ENCODE data around the gene EHF. TPM values are rescaled to one million over a fixed set of nuclear protein-coding genes. Genes with fewer than 3 reads are reported as not detected.

The EHF gene
- total and polyA plus RNA-seq, 9 donors, result 0.06 to 102 (median 5.9) TPM; not detected in 1

GRCh38 chr11:34613015-34613414, 7.9 kb upstream of the EHF start:
- no peak for DNase-seq
- Histone ChIP-seq H3K27ac (no peak overlapping the region), H3K4me1 (ENCODE audit: insufficient read depth) (no peaks in the 10 kb centered on the region), H3K36me3 (no peaks in the 10 kb centered on the region), H3K4me3 (no peak overlapping the region), H3K9me3 (no peaks in the 10 kb centered on the region), H3K27me3 (no peaks in the 10 kb centered on the region)
- intact Hi-C loops (cut with DNase I), result no loop called here
- TF ChIP-seq POLR2A (IDR thresholded peaks at IDR 0.05) (no peak), EP300 (IDR thresholded peaks at IDR 0.05) (no peak), CTCF (IDR thresholded peaks at IDR 0.05) (no peak)

- no peak for TF ChIP-seq EP300 (IDR thresholded peaks at IDR 0.05)
- TF ChIP-seq POLR2A (IDR thresholded peaks at IDR 0.05), result no peak
- TF ChIP-seq CTCF (IDR thresholded peaks at IDR 0.05), result no peak
- no peaks in the 10 kb centered on the region for H3K4me1 ChIP-seq (ENCODE audit: insufficient read depth)
- no peaks in the 10 kb centered on the region for H3K27me3 ChIP-seq
- no peaks in the 10 kb centered on the region for H3K36me3 ChIP-seq
- no peak overlapping the region for H3K27ac ChIP-seq
- intact Hi-C loops (cut with DNase I), result no loop called here
- 52 to 77% (median 57%) methylated on average over 2 of the region's 2 CpGs for WGBS, 3 donors
- no peak overlapping the region for H3K4me3 ChIP-seq
- no peaks in the 10 kb centered on the region for H3K9me3 ChIP-seq
- no peak for DNase-seq
Measured at GRCh38 chr11:34613552-34614056, 7.3 kb upstream of the EHF start.

- no peaks in the 10 kb centered on the region for H3K27me3 ChIP-seq
- no peak overlapping the region for H3K27ac ChIP-seq
- TF ChIP-seq EP300 (IDR thresholded peaks at IDR 0.05) (no peak), CTCF (IDR thresholded peaks at IDR 0.05) (no peak), POLR2A (IDR thresholded peaks at IDR 0.05) (no peak)
- H3K4me3 ChIP-seq, result no peak overlapping the region
- intact Hi-C loops (cut with DNase I), result no loop called here
- no peaks in the 10 kb centered on the region for H3K36me3 ChIP-seq
- no peak for DNase-seq
- H3K4me1 ChIP-seq (ENCODE audit: insufficient read depth), result no peaks in the 10 kb centered on the region
- no peaks in the 10 kb centered on the region for H3K9me3 ChIP-seq
- 59 to 71% (median 59%) methylated on average over 5 of the region's 5 CpGs for WGBS, 3 donors
Measured at GRCh38 chr11:34614344-34615104, 6.4 kb upstream of the EHF start.

- 55 to 63% (median 62%) methylated on average over 1 of the region's 1 CpG for WGBS, 3 donors
- Histone ChIP-seq H3K27me3 (no peaks in the 10 kb centered on the region), H3K36me3 (no peaks in the 10 kb centered on the region), H3K9me3 (no peaks in the 10 kb centered on the region), H3K4me1 (ENCODE audit: insufficient read depth) (no peaks in the 10 kb centered on the region), H3K4me3 (no peak overlapping the region), H3K27ac (no peak overlapping the region)
- intact Hi-C loops (cut with DNase I), result no loop called here
- DNase-seq, result no peak
- no peak for TF ChIP-seq EP300 (IDR thresholded peaks at IDR 0.05)
- TF ChIP-seq CTCF (IDR thresholded peaks at IDR 0.05), result no peak
- TF ChIP-seq POLR2A (IDR thresholded peaks at IDR 0.05), result no peak
Measured at GRCh38 chr11:34616086-34616485, 4.8 kb upstream of the EHF start.

Measured in ovary (tissue), 9 donors.